T-helper 1 cell treated with Interleukin-12 subunit alpha and Interleukin-12 subunit beta and Interleukin-4 antibody, amounts not matched to agents 30 μg/mL and 1 μg/mL, for 36 hours (primary cell): ENCODE results near the gene SLC35E1.
"Not testable (repeated sequence)": the region's sequence is repeated elsewhere in the genome, so short reads cannot be mapped to it uniquely, and the experiment has no call there.

ENCODE experiments used
- H3K27ac Mint-ChIP-seq: one replicate; pipeline ENCODE4 v1.8.0; 2021; ENCODE audit warnings: mild to moderate bottlenecking, mixed read lengths
- H3K27me3 Mint-ChIP-seq: one replicate; pipeline ENCODE4 v1.8.0; 2021; ENCODE audit warnings: low read depth, mixed read lengths
- H3K36me3 Mint-ChIP-seq: one replicate; pipeline ENCODE4 v1.8.0; 2021; ENCODE audit warnings: low read depth, mixed read lengths
- H3K4me1 Mint-ChIP-seq: one replicate; pipeline ENCODE4 v1.8.0; 2021; ENCODE audit warnings: low read depth, mixed read lengths
- H3K4me3 Mint-ChIP-seq: one replicate; pipeline ENCODE4 v1.8.0; 2021; ENCODE audit warnings: mild to moderate bottlenecking, moderate library complexity, mixed read lengths
- H3K9me3 Mint-ChIP-seq: one replicate; pipeline ENCODE4 v1.8.0; 2021; ENCODE audit warnings: mixed read lengths

The SLC35E1 gene

DNA sequence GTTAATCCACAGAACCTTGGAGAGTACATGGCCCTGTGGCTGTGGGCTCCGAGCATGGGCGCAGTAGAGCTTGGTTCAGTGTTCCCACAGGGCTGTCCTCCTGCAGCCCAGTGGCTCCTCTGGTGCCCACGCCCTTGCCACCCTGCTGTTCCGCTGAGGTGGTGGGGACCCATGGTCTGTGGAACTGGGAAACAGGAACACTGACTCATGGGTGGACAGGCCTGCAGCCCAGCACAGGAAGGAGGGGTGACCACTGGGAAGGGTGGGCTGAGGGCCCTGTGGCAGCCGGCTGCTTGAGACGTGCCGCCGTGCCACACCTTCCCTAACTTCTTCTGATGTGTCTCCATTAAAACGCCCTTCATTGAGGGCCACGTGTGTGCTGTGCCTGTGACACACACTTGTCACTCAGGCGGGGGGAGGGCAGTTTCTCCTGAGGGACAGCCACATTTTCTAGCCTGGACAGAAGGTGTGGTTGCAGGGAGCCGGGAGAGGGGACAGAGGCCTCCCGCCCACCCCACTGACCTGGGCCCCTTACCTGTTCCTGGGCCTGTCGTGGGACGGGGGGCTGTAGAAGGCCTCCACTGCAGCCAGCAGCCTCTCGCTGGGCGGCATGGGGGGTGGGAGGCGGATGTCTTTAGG is 51.1 kb downstream of the SLC35E1 start:
- Mint-ChIP-seq H3K27ac (no peak overlapping the region), H3K4me3 (no peak overlapping the region), H3K4me1 (no peaks in the 10 kb centered on the region), H3K9me3 (no peaks in the 10 kb centered on the region), H3K27me3 (no peaks in the 10 kb centered on the region), H3K36me3 (peaks cover 22% of the 10 kb centered on the region)

DNA sequence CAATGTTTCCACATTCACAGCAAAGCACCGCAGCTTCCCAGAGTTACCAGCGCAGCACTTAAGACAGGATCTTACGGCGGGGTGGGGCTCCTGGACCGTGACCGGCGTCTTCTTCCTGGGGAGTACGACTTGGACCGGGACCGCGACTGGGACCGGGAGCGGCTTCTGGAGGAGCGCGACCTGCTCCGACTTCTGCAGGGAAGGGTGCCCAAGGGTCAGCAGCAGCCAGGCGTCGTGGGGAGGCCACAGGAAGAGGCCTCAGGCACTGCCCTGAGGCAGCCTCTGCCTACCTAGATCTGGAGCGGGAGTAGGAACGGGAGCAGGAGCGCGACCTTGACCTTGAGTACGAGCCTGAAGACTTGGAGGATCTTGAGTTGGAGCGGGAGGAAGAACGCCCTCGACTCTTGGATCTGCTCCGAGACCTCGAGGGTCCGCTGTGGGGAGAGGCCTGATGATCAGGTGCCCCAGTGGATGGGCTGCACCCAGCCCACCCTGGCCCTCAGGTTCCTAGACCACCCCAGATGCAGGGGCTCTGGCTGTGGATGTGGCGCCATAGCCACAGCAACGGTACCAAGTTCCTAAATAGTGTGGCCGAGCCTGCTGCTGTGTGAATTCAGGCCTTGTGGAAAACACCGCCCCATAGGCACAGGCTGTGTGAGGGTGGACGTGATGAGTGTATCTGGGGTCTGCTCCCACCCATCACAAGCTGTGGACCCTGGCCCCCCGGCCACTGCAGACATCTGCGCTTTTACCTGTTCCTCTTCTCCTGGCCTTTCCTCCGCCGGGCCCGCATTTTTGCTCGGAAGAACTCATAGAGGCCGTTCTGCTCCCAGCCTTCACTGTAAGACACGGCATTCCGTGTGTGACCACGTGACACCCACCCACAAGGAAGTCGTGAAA is 51.9 kb downstream of the SLC35E1 start:
- Mint-ChIP-seq H3K4me3 (no peak overlapping the region), H3K27me3 (no peaks in the 10 kb centered on the region), H3K36me3 (peaks cover 22% of the 10 kb centered on the region), H3K4me1 (no peaks in the 10 kb centered on the region), H3K9me3 (no peaks in the 10 kb centered on the region), H3K27ac (no peak overlapping the region)

DNA sequence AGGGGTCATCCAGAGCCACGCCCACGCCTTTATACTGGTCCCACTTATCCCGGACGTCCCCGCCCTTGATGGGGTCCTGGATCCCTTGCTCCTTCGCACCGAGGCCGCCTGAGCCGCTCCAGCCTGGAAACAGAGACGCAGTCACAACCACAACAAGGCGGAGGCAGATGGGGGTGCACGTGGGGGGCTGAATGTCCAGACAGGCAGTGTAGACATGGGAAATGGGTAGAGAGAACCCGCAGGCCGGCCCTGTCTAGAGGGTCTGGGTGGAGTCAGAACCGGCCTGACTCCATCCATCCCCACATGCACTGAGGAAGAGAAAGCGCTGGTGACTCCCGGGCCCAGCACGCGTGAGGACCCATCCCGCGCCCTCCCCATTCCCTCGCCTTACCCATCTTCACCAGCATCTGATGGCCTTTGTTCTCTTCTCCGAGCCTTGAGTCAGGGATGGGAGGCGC is 53.0 kb downstream of the SLC35E1 start:
- H3K4me3 Mint-ChIP-seq, result no peak overlapping the region
- H3K27ac Mint-ChIP-seq, result no peak overlapping the region
- H3K4me1 Mint-ChIP-seq, result no peaks in the 10 kb centered on the region
- H3K9me3 Mint-ChIP-seq, result no peaks in the 10 kb centered on the region
- H3K27me3 Mint-ChIP-seq, result no peaks in the 10 kb centered on the region
- peaks cover 22% of the 10 kb centered on the region for H3K36me3 Mint-ChIP-seq

DNA sequence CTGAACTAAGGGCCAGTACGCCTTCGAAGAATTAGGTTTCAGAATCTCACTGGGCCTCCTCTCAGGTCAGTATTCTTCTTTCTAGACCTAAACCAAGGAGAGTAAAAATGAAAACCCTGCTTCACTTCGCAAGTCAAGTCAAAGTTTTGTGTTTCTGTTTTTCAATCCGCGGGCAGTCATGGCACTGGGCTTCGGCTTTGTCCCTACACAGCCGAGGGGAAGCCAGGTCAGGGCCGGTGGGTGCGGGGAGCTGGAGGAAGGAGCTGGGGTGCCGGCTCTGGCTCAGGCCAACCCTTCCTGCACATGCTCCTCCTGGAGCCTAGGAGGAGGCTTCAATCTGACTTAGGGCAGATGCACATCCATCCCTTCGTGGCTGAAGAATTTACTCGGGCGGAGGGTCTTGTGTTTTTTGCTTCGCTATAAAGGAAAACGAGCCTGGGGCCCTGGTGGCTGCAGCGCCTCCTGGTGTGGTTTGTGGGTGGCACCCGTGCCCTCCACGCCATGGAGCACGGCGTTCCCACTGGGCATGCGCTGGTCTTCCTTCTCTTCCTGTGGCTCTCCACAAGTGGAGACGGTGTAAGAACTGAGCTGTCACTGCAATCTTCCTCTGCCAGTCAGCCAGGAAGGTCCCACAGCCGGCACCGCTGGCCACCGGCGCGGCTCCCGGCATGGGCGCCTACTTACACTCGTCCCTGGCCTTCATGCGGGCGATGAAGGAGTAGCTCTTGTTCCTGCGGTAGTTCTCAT is 53.6 kb downstream of the SLC35E1 start:
- H3K36me3 Mint-ChIP-seq, result peaks cover 17% of the 10 kb centered on the region
- no peaks in the 10 kb centered on the region for H3K27me3 Mint-ChIP-seq
- H3K4me1 Mint-ChIP-seq, result no peaks in the 10 kb centered on the region
- H3K27ac Mint-ChIP-seq, result no peak overlapping the region
- H3K4me3 Mint-ChIP-seq, result no peak overlapping the region
- no peaks in the 10 kb centered on the region for H3K9me3 Mint-ChIP-seq

DNA sequence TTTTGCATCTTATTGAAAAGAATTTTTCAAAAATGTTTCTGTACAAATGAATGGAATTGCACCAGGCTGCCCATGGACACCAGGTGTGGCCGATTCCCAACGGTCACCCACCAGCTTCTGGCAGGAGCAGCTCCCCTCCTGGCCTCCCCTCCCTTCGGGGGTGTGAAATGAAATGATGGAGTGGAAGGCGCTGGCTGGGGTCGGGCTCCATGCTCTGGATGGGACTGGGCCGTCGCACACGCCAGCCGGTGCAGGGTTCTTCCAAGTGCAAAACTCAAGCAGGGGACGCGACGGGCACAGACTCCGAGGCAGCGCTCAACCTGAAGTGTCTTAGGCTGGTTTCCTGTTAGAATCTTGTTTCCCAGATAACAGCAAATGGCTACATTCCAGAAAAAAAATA is 54.2 kb downstream of the SLC35E1 start:
- Mint-ChIP-seq H3K4me3 (no peak overlapping the region), H3K27ac (no peak overlapping the region), H3K36me3 (peaks cover 13% of the 10 kb centered on the region), H3K27me3 (no peaks in the 10 kb centered on the region), H3K9me3 (no peaks in the 10 kb centered on the region), H3K4me1 (no peaks in the 10 kb centered on the region)

DNA sequence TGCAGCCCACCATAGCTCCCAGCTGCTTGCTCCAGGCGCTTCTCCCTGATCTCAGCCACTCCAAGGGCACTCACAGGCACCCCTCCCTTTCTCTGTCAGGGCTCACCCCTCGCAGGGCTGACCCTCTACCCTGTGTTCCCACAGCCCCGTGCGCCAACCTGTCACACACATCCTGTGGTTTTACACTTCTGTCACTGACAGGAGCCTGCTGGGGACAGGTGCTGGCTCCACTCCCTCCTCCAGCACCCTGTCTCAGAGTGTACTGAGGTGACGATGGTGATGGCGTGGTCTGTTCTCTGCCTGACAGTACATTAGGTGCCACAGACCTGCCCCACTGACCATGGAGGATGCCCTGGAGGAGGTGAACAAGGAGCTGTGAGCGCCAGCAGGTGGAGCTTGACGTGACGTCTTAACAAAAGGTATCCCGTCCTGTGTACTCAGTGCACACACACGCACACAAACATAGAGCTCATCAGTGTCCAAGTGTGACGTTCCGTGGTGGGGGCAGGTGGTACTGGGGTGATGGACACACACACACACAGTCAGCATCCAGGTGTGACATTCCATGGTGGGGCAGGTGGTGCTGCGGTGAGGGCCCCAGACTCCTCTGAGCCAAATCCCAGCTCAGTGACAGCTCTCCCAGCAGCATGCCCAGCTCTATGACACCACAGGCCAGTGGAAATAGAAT is 55.1 kb downstream of the SLC35E1 start:
- Mint-ChIP-seq H3K27me3 (no peaks in the 10 kb centered on the region), H3K9me3 (no peaks in the 10 kb centered on the region), H3K27ac (no peak overlapping the region), H3K36me3 (peaks cover 11% of the 10 kb centered on the region), H3K4me3 (no peak overlapping the region), H3K4me1 (no peaks in the 10 kb centered on the region)

DNA sequence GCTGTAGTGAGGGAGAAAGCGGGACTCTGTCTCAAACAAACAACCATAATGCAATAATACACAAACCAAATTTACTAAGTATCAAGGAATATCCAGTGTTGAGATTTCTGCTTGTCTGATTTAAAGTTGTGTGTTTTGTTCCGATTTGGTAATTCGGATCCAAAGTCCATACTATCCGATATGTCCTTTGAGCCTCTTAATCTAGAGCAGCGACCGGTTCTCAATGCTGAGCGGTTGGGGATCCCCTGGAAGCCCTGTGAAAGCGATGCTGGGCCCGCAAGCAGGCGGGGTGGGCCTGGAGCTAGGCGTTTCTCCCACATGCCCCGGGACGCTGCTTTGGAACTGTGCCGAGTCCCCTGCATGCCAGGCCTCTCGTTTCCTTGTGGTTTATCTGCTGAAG is 55.8 kb downstream of the SLC35E1 start:
- peaks cover 11% of the 10 kb centered on the region for H3K36me3 Mint-ChIP-seq
- no peaks in the 10 kb centered on the region for H3K27me3 Mint-ChIP-seq
- H3K4me3 Mint-ChIP-seq, result no peak overlapping the region
- H3K4me1 Mint-ChIP-seq, result no peaks in the 10 kb centered on the region
- no peak overlapping the region for H3K27ac Mint-ChIP-seq
- H3K9me3 Mint-ChIP-seq, result no peaks in the 10 kb centered on the region

DNA sequence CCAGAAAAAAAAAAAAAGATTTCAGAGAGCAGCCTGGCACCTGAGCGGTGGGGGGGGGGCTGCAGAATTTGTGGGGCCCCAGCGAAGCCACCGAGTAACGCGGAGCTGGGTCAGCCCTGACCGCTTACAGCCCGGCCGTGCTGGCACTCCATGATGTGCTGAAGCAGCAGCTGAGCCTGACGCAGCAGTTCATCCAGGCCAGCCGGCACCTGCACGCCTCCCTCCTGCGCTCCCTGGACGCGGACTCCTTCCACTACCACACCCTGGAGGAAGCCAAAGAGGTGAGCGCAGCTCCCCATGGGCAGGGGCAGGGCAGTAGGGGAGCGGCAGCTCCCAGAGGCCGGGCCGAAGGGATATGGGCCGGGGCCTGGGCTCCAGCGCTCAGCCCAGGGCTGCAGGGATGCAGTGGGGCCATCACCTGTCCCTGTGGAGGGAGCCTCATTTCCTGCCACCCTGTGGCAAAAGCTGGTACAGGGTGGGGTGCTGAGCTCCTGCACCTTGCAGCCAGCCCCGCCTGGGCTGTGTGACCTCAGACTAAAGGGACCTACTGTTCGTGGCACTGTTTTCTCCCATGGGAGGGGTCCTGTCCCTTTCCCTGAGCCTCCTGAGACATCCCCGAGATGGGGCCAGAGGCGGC is 57.7 kb downstream of the SLC35E1 start:
- Mint-ChIP-seq H3K27me3 (no peaks in the 10 kb centered on the region), H3K4me1 (no peaks in the 10 kb centered on the region), H3K9me3 (no peaks in the 10 kb centered on the region), H3K36me3 (peaks cover 6% of the 10 kb centered on the region), H3K27ac (no peak overlapping the region), H3K4me3 (no peak overlapping the region)

DNA sequence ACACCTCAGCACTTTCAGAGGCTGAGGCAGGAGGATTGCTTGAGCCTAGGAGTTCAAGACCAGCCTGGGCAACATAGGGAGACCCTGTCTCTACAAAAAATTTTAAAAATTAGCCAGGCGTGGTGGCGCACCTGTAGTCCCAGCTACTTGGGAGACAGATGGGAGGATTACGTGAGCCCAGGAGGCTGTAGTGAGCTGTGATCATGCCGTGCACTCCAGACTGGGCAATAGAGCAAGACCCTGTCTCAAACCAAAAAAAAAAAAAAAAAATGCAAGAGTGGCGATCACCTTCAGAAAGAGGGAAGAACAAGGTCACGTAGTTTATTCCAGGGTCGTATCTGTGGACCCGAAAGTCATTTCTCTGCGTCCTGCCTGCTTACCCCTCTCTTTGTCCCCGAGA is 59.6 kb downstream of the SLC35E1 start:
- not testable (repeated sequence) for H3K36me3 Mint-ChIP-seq, H3K27ac Mint-ChIP-seq, H3K9me3 Mint-ChIP-seq, H3K4me1 Mint-ChIP-seq, H3K4me3 Mint-ChIP-seq, H3K27me3 Mint-ChIP-seq

DNA sequence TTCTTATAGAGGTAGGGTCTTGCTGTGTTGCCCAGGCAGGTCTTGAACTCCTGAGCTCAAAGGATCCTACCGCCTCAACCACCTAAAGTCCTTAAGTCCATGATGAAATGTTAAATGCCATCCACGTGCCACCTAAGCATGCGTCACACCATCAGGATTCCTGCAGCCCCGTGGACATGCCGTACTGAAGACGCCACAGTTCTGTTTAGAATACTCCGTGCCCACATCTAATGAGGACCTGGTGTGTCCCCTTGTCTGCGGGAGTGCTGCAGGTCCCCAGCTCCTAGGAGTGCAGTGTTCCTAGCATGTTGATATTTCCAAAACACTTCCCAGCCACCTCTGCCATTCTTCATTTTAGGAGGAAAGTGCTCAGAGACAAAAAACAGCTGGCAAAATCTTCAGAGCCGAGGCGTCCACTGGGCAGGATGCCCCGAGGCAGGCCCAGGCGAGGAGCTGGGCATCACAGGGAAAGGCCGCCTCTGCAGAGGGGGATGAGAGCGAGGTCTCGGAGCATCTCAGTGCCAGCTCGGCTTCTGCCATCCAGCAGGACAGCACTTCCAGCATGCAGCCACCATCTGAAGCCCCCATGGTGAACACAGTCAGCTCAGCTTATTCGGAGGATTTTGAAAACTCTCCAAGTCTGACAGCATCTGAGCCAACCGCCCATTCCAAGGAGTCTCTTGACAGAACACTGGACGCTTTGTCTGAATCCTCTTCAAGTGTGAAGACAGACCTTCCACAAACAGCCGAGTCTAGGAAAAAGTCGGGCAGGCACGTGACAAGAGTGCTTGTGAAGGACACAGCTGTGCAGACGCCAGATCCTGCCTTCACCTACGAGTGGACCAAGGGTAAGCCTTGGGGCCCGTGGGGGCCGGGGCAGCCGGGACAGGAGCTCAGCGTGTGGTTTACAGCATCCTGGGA is 62.8 kb downstream of the SLC35E1 start:
- Mint-ChIP-seq H3K36me3 (no peaks in the 10 kb centered on the region), H3K4me3 (no peak overlapping the region), H3K4me1 (no peaks in the 10 kb centered on the region), H3K9me3 (no peaks in the 10 kb centered on the region), H3K27ac (no peak overlapping the region), H3K27me3 (no peaks in the 10 kb centered on the region)

DNA sequence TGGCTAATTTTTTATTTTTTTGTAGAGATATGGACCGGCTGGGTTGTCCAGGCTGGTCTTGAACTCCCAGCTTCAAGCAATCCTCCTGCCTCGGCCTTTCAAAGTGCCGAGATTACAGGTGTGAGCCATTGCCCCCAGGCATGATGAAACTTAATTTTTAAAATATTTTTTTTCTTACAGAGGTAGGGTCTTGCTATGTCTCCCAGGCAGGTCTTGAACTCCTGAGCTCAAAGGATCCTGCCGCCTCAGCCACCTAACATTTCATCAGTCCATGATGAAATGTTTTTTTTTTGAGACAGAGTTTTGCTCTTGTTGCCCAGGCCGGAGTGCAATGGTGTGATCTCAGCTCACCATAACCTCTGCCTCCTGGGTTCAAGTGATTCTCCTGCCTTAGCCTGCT is 63.7 kb downstream of the SLC35E1 start:
- Mint-ChIP-seq H3K4me1 (no peaks in the 10 kb centered on the region), H3K27me3 (no peaks in the 10 kb centered on the region), H3K36me3 (no peaks in the 10 kb centered on the region), H3K27ac (no peak overlapping the region), H3K9me3 (no peaks in the 10 kb centered on the region), H3K4me3 (no peak overlapping the region)

DNA sequence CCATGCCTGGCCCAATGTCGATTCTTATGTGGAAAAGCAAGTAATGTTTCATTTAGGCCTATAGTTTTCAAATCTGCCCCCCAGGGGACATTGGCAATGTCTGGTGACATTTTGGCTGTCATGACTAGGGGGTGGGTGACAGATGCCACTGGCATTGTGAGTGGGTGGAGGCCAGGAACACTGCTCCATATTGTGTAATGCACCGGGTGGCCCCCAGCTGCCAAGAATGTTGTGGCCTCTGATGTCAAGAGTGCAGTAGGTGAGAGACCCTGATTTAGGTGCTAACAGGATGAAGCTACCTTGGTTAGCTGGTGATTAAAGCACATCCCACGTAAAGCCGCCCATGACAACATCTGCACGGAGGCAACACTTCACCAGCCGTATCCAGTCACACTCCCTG is 65.3 kb downstream of the SLC35E1 start:
- Mint-ChIP-seq H3K27ac (no peak overlapping the region), H3K4me3 (no peak overlapping the region), H3K27me3 (no peaks in the 10 kb centered on the region), H3K4me1 (no peaks in the 10 kb centered on the region), H3K9me3 (no peaks in the 10 kb centered on the region), H3K36me3 (no peaks in the 10 kb centered on the region)

DNA sequence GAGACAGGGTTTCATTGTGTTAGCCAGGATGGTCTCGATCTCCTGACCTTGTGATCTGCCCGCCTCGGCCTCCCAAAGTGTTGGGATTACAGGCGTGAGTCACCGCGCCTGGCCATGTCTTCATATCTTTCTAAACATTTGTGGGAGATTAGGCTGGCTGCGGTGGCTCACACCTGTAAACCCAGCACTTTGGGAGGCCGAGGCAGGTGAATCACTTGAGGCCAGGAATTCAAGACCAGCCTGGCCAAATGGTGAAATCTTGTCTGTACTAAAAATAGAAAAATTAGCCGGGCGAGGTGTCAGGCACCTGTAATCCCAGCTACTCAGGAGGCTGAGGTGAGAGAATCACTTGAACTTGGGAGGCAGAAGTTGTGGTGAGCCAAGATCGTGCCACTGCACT is 66.1 kb downstream of the SLC35E1 start:
- H3K9me3 Mint-ChIP-seq, result not testable (repeated sequence)

More for the DNA sequence above, 66.1 kb downstream of the SLC35E1 start:
- H3K27me3 Mint-ChIP-seq, H3K36me3 Mint-ChIP-seq, H3K4me3 Mint-ChIP-seq, H3K27ac Mint-ChIP-seq, H3K4me1 Mint-ChIP-seq: not testable (repeated sequence)
